GM18873 (cell line): ENCODE data around the gene KIAA0753.
"Not testable (repeated sequence)": the region's sequence is repeated elsewhere in the genome, so short reads cannot be mapped to it uniquely, and the experiment has no call there.

Experiments used
- ATAC-seq: cut with Tn5 transposase; IDR thresholded peaks from one replicate; pipeline ENCODE4 v1.9.1; 2021; ENCODE audit warnings: mild to moderate bottlenecking, moderate library complexity, moderate number of reproducible peaks; ENCODE audit not compliant: unreplicated experiment, low FRiP score

KIAA0753 gene

DNA sequence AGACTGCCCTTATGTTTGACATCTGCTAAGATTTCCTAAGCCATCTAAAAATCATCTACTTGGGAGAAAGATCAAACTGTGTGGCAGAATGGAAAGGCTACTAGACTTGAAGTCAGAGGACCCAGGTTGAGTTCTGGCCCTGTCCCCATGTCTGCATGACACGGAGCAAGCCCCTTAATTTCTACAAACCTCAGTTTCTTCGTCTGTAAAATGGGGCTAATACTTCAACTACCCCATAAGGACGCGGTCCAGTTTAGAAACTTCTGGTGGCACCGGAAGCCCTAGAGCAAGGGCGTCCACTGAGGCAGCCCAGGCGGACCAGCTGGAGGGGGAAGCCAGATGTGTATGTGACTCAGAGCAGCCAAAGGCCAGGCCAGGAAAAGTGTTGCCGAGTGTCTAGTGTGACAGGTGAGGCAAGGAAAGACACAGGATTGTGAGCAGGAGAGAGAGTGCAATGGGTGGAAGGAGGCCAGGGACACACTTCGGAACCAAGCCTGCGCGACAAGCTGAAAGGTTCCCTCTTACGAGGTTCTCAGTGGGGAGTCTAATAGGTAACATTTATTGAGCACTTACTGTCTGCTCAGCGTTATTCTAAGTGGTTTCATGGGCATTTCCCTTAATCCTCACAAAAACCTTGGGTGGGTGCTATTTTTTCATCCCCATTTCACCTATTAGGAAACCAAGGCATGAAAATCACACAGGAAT, 66.4 kb downstream of the KIAA0753 start:
- no peak for ATAC-seq

DNA sequence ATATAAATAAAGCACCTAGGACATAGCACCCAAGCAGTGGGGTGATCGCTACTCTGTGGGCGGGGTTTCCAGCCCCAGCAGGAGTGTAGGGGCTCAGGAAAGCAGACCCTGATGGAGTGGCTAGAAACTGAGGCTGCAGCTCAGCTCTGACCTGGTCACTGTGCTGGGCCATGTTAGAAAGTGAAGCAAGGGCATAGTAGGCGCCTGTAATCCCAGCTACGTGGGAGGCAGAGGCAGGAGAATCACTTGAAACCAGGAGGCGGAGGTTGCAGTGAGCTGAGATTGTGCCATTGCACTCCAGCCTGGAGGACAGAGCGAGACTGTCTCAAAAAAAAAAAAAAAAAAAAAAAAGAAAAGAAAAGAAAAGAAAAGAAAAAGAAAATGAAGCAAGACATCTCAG, 67.0 kb downstream of the KIAA0753 start:
- ATAC-seq = not testable (repeated sequence)

DNA sequence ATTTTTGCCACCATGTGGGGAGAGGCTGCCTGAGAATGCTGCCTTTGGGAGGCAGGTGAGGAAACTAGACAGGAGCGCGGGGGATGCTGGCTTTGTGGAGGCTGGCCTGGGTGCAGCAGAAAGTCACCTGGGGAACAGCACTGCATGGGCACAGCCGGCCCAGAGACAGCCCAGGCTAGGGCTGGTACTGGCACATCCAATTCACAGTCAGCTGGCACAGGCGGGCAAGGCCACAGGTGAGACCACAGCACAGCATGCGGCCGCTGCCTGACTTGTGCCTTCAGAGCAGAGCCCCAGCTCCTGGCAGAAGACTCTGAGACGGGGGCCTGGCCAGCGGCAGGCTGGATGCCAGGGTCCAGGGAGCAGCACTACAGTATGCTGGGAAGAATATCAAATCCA, 67.5 kb downstream of the KIAA0753 start:
- ATAC-seq = no peak

DNA sequence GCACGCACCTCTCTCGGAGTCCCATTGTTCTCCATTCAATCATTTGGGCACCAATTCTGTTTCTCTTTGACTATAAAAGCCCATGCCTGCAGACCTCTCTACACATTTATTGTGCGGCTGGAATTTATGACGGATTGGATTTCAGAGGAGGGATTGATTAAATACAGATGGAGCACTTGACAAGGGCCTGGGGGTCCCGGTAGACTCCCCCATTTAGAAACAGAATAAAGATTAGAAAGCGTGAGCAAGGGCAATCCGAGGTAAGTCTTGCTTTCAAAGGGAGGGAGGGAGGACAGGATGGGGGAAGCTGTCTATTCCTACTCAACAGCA, 69.1 kb downstream of the KIAA0753 start:
- no peak for ATAC-seq

DNA sequence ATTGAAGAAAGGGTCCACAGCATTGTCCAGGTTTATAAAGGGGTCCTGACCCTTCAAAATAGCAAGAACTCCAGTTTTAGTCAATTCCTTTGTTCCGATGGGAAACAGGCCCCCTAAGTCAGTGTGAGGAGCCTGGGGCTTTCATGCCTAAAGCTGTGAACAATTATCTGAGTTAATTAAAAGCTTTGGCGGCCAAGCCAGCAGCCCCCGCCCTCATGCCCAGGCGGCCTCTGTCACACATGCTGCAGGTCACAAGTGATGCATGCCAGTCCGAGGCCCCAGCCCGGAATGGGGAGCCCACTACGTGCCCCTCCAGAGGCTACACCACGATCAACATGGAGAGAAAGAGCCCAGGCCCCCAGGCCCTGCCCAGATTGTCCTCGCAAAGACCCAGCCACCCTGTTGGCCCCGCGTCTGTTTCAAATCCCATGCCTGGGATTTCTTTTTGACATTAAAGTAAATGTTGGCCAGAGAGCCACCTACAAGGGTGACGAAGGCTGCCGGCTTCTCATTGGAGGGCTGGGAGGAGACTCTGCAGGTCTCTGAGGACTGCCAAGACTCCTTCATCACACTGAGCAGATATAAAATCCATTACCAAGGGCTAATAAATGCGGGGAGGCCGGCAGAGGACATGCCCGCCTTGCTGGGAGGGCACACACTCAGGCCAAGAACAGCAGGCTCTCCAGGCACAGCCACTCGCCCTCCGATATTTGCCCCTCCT, 69.6 kb downstream of the KIAA0753 start:
- no peak for ATAC-seq

DNA sequence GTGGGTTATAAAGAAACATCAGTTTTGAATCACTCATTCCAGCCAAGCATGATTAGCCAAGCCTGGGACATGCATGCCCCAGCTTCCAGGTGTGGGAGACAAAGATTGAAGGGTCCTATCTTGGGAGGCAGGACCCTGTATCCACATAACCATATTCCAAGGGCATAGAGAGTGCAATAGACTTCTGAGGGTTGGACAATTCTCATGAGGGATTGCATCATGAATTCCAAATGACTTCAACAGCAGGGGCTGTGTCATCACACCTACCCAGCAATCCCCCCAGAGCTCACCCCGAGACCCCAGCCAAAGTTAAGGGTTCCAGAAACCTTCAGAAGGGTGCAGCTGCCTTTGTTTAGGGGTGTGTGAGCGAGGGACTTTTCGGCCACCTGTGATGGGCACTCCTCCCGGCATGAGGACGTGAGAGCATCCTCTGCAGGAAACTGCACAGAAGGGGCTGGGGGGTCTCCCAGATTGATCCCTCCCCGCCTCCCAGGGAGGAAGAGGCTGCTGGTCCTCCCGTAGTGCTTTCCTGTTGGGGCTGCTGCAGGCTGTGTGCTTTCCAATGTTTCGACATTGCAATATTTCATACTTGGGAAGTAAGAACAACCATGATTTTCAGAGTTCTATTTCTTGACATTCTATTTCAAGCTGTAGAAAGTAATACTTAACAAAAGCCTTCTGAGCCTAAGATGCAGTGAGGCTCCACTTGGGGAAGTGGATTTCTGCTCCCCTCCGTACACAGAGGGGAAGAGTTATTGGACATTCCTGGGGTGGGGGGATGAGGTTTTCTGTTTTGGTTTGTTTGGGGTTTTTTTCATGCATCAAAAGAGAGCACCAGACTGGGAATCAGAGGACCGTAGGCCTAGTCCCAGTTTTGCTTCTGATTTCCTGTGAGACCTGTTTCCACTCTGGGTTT, 70.9 kb downstream of the KIAA0753 start:
- no peak for ATAC-seq

DNA sequence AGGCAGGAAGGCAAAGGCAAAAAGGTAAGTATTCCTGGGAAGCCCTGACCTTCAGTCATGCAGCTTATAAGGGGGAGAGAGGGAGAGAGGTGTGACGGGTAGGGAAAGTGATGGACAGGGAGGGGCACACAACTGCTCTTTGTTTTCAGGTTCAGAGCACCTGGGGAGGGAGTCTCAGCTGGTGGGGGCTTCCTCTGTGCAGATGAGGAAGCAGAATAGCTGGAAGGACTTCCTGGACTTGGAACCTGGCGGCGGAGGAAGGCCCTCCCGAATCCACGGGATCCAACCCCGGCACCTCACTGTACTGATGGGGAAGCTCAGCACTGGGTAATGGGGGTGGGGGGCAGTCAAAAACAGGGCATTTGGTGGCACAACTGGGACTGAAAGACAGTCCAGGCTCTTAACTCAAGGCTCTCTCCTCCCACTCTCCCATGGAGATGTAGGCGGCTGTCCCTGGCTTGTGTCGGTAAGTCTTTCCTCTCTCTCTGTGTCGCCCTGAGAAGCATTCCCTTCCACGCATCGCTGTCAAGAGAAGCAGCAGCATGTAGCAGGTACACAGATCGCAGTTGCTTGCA, 72.2 kb downstream of the KIAA0753 start:
- no peak for ATAC-seq

DNA sequence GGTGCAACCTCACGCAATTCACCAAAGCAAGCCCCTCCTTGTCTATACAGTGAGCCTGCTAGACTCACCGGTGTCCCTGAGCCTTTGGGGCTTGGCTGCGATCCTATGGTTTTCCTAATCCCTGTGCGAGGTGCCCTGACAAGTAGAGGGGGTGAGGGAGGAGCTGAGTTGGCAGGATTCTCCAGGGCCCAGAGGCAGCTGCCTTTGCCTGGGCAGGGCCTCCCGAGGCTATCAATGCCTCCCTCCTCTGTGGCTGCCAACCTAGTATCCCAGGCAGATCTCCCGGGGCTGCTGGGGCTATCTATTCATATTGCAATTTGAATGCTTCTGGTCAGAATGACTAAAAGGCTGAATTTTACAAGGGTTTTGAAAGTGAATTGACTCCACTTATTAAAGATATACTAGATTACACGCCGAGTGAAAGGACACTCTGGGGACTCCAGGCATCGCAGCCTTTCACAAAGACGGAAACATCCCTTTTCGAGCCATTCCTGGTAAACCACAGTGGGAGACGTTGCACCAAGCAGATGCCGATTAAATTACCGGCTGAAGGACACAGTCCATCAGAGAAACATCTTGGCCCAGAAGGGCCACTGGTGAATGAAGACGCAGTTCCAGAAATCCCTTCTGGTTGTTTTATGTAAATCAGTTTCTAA, 72.9 kb downstream of the KIAA0753 start:
- no peak for ATAC-seq

DNA sequence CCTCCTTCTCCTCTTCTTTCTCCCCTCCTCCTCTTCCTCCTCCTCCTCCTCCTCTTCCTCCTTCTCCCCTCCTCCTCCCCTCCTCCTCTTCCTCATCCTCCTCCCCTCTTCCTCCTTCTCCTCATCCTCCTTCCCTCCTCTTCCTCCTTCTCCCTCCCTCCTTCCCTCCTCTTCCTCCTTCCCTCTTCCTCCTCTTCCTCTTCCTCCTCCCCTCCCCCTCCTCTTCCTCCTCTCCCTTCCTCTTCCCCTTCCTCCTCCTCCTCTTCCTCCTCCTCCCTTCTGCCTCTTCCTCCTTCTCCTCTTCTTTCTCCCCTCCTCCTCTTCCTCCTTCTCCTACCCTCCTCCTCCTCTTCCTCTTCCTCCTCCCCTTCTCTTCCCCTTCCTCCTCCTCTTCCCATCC, 79.1 kb downstream of the KIAA0753 start:
- no peak for ATAC-seq

DNA sequence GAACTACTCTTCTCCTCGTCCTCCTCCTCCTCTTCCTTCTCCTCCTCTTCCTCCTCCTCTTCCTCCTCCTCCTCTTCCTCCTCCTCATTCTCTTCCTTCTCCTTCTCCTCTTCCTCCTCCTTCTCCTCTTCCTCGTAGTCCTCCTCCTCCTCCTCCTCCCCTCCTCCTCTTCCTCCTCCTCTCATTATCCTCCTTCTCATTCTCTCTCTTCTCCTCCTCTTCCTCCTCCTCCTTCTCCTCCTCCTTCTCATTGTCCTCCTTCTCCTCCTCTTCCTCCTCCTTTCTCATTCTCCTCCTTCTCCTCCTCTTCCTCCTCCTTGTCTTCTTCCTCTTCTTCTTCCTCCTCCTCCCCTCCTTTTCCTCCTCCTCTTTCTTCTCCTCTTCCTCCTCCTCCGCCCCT, 80.0 kb downstream of the KIAA0753 start:
- ATAC-seq = no peak

DNA sequence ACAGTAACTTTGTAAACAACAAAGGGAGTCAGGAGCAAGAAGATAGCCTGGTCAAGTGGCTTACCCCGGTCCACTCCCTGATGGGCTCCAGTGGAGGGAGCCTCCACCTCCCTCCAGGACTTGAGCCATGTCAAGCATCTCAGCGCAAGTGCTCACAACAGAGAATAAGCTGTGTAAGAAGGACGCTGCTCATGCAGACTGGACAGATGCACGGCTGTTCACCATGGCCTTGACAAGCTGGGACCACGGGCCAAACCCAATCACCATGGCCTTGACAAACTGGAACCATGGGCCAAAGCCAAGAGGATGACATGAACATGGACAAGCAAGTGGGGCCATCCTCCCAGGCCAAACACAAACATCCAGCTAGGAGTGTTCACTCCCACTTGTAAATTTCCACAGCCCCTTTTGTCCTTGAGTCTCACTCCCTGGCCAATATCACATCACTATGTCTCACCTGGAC, 80.7 kb downstream of the KIAA0753 start:
- no peak for ATAC-seq

DNA sequence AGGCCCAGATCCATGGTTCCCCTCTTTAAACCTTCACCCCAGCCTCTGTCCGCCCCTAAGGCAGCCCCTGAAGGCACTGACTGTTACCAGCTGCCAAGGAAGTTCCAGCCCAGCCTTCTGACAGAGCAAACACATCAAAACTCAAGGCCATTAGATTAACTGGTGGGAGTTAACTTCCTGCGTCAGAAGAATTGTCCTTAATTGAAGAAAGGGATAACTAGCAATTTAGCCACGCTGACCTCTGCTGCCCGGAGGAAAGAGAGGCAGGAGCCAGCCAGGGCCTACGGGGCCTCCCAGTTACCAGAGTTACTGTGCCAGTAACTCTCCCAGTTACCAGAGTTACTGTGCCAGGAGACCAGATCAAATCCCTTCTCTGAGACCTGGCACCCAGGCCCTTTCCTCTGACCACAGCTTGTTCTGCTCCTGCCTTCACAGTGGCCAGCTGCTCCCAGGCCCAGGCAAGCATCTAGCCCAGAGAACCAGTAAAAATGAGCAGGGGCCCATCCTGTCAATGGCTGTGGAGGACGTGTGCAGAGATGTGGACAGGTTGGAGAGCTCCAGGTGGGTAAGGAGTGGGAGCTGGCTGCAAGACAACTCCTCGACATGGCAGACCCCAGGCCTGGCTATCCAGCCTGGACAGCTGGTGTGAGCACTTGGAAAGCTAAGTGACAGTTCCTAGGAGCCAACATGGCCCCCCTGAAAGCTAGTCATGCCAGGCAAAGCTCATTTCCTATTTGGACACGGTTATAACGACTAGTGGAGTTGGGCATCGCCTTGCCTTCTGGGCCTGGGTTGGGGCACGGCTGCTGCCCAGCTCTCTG, 81.4 kb downstream of the KIAA0753 start:
- ATAC-seq = no peak

DNA sequence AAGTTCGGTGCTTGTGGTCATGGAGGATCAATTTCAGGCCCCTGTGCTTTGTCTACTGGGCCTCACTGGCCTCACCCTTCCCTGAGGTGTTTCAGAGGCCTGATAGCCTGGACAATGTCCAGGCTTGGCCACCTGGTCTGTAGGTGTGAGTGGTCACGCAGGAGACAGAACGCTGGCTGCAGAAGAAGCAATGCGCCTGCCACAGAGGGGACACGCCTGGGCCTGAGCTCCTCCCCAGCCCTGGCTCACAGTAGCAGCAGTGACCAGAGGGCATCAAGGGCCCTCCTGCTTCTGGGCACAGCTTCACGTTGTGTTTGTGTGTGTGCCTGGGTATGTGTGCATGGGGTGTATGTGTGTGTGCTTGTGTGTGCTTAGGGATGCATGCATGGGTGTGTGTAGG, 82.2 kb downstream of the KIAA0753 start:
- ATAC-seq = no peak

DNA sequence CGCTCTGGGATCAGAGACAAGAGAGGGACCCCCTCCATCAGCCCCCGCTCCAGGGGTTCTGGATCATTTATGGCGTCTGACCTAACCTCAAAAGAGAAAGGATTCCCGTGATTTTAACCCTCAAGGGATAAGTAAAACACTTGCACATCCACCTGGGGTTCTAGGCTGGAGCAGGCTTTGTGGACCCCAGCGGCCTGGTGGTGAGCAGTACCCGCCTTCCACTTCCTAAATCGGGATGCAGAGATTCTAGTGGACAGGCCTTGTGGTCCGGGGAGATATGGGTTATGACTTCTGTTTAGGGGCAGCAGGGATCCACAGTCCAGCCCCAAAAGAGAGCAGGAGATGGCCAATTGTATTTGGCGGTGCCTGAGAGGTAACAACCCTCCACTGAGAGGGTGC, 83.5 kb downstream of the KIAA0753 start:
- no peak for ATAC-seq

DNA sequence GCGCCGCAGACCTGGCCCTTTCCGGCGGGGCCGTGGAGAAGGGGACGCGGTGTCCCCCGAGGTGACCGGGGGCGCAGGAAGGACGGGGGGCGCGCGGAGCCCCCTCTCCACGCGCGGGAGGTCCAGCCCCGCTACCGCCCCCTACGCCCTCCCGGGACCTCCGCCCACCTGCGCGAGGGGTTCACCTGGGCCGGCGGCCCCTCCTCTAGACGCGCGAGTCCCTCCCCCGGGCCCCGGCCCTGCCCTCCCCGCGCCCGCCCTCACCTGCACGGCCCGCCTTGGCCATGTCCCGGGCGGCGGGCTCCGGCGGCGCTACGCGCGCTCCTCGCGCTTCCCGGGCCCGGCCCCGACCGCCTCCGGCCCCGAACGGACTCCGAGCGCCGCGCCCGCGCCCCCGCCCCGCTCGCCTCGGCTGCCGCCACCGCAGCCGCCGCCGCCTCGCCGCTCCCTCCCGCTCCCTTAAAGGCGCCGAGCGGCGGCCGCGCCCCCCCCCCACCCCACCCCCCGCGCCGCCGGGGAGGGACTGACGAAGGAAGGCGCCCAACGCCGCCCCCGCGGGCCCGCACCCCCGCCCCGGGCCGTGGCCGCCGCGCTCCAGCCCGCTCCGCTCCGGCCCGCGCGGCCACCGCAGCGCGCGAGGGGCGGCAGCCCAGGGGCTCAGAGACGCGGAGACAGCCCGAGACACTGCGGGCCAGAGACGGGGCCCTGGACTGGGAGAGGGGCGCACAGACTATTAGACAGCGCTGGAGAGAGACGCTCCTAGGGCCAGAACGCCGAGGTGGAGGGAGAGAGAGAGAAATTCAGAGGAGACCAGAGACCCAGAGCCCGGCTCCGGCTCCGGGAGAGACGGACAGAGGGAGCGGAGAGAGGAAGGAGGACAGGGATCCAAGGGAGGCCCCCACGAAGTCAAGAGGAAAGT, 84.1 kb downstream of the KIAA0753 start, which contains the start of gene PITPNM3:
Gene PITPNM3, minus strand, starts transcription at position 435 of the 919 bp plus-strand sequence. Its CDS starts 149 bp downstream, at position 286.
- no peak for ATAC-seq

DNA sequence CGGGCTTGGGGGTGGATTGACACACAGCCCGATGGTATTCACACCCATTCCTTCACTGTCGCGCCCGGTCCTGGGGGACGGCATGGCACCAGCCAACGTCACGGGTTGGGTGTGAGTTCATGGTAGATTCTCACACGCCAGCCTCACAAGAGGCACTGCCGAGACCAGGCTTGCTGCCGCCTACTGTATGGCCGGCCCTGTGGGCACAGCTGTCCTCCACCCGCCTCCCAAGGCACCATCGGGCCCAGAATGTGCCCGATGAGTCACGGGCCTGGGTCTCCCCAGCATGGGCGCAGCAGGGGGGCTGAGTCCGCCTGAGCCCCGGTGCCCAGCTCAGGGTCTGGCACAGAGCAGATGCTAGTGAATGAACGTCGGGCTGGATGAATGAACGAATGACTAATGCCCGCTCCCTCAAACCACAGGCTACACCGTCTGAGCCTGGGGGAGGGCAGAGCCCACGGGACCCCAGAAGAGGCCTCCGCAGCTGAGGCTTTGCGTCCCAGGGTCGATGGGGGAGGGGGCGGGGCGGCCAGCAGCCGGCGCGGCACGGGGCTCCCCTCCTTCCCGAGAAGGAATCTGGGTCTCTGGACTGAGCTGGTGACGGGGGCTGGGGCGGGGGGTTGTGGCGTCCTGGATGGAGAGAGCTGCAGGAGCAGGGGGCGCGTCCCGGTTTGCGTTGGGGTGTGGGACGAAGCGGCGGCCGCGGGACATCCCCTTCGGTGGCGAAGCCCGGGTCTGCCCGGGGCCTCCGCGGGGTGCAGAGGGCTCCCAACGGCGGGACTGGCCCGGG, 85.0 kb downstream of the KIAA0753 start:
- ATAC-seq = no peak

DNA sequence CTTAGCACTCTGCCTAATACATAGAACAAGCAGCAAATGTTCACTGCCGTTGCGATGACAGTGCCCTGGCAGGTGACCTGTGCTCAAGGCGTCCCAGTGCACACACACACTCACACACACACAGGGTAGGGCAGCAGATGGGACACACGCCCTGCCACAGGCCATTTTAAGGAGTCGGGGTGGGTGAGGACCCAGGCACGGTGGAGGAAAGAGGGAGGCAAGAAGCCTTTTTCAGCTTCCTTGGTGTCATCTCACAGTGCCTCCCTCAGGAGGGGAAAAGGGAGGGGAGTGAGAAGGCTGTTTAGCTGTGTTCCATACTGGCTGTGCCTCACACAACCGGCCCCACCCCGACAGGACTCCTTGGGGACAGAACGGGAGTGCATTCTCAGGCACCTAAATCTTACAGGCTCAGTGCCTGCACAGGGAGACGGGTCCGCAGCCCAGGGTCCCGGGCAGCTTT, 85.6 kb downstream of the KIAA0753 start:
- no peak for ATAC-seq
